GM21786 (cell line): Measurements from ENCODE around the gene ADAMTS16.

Source experiments
- ATAC-seq: cut with Tn5 transposase; IDR thresholded peaks from one replicate; pipeline ENCODE4 v1.9.1; 2021; ENCODE audit not compliant: unreplicated experiment

The ADAMTS16 gene

GRCh38 chr5:5341531-5342292 is 201.6 kb downstream of the ADAMTS16 start:
- ATAC-seq = no peak

- ATAC-seq = no peak
Measured at GRCh38 chr5:5342784-5343183, 202.7 kb downstream of the ADAMTS16 start.

GRCh38 chr5:5343568-5343967 is 203.4 kb downstream of the ADAMTS16 start:
- no peak for ATAC-seq

GRCh38 chr5:5344051-5344571 is 204.0 kb downstream of the ADAMTS16 start:
- no peak for ATAC-seq

DNA sequence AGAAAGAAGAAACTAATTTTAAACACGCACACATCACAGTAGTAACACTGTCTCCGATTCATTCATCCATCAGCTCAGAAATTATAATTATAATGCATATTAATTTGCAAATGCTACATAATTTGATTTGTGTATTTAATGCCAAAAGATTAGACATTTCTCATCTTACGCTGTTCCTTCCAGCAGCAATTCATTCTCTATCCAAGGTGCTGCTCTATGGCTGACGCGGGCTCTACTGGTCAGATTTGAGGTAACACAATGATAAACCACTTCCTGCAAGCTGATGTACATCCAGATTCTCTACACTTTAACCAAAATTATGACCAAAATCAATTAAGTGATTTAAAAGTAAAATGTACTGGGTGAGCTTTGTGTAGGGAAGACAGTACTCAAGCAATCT is 204.5 kb downstream of the ADAMTS16 start:
- ATAC-seq = no peak

DNA sequence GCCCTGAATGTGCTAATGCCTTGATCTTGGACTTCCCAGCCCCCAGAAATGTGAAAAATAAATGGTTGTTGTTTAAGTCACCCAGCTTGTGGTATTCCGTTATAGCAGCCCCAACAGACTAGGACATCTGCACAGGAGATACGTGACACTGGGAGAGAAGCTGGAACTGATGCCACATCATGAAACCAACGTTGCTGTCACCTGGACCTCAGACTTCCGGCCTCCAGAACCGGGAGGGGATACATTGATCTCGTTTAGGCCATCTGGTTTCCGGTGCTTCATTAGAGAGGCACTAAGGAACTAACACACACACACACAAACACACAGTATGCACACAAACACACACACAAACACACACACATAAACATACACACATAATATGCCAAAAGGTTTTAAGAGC is 207.3 kb downstream of the ADAMTS16 start:
- no peak for ATAC-seq

DNA sequence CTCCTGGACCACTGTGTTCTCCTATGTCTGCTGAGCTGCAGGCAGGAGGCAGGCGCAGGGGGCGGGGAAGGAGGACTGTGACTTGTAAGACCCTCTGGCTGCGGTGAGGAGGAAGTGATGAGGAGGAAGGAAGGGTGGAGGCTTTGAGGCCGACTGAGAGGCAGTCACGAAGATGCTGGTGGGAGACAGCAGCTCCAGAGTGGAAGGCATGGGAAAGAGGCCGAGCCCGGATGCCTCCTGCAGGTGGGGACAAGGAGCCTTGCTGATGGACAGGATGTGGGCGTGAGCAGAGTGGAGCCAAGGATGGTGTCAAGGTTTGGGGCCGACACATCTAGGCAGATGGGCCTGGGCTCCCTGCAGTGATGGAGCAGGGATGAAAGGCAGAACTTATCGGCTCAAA is 208.0 kb downstream of the ADAMTS16 start:
- no peak for ATAC-seq

- ATAC-seq = no peak
Measured at GRCh38 chr5:5348576-5348975, 208.4 kb downstream of the ADAMTS16 start.

- no peak for ATAC-seq
Measured at GRCh38 chr5:5350101-5350500, 210.0 kb downstream of the ADAMTS16 start.

DNA sequence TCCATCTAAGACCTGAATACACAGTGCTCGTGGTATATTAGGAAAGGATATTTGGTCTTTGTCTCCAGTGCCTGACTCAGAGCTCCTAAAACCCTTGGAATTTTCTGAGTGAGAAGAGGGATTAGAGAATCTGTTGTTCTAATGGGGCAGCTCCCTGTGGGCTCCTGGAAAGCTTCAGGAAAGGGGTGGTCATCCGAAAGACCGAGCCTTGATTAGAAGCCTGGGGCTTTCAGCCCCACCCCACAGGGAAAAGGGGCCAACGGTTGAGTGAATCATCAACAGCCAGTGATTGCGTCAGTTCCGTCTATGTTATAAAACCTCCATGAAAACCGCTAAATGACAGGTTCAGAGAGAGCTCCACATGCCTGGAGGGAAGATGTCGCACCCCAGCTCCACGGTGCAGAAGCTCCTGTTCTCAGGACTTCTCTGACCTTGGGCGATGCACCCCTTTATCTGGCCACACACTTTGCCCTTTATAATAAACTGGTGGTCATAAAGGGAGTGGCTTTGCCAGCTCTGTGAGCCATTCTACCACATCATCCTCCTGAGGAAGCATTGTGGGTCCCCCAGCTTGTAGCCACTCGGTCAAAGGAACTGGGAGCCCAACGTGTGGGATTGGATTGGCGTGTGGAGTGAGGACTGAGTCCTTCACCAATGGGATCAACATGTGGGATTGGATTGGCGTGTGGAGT is 211.3 kb downstream of the ADAMTS16 start:
- no peak for ATAC-seq

DNA sequence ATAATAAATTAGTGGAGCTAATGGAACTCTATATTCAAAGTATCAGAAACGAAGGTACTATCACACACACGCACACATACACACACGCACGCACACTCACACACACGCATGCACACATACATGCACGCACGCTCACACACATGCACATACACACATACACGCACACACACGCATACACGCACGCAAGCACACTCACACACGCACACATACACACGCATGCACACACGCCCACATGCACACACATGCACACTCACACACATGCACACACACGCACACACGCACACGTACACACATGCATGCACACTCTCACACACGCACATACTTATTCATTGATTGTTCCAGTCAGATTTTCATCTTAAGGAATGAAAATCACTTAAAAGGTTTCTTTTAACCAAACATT is 212.5 kb downstream of the ADAMTS16 start:
- no peak for ATAC-seq

DNA sequence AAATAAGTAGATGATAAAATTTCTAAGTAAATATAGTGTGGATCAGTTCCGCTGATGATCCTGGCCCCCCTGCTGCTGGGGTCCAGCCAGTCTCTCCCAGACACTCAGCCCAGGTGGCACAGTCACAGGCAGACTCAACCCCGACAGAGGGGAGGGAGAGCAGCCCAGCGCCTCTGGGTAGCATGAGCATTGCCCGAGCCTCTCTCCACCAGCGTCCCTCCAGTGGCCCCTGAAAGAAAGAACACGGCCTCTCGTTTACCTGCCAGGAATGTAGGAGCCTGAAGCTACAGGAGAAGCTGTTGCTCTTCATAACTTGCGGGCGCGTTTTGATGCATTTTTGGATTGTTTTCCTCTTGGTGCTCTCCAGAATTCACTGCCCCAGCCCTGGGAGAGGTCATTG is 213.6 kb downstream of the ADAMTS16 start:
- ATAC-seq = no peak

DNA sequence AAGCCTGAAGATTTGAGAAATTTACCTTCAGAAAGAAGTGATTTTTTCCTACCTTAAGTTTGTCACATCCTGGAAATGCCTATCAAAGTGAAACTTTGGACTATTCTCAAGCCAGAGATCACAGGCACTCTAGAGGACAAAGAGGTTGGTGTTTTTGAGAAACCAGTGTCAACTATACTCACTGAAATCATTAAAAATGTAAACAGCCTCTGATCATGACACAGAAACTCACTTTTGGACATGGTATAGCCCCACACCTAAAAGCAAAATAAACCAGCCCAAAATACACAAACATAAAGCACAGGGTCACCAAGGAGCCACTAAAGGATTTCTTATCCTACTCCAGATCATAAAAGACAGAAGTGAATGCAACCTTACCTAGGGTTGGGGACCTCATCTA is 216.6 kb downstream of the ADAMTS16 start:
- ATAC-seq = no peak

DNA sequence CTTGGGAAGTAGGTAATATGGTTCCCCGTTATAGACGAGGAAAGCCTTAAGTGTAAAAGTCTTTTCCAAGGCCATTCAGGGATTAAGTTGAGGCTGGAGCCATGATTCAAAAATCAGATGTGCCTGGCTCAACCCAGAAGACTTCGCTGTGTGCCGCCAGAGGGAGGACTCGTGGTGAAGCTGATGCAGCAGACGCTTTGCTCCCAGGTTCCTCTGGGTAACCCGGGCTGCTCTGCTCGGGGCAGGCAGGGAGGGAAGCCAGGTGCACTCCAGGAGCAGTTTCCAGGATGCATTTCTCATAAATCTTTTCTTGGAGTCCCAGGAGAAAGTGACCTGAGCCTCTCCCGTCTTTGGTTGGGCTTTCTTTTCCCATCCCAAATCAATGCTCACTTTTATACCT is 219.5 kb downstream of the ADAMTS16 start:
- ATAC-seq = no peak

DNA sequence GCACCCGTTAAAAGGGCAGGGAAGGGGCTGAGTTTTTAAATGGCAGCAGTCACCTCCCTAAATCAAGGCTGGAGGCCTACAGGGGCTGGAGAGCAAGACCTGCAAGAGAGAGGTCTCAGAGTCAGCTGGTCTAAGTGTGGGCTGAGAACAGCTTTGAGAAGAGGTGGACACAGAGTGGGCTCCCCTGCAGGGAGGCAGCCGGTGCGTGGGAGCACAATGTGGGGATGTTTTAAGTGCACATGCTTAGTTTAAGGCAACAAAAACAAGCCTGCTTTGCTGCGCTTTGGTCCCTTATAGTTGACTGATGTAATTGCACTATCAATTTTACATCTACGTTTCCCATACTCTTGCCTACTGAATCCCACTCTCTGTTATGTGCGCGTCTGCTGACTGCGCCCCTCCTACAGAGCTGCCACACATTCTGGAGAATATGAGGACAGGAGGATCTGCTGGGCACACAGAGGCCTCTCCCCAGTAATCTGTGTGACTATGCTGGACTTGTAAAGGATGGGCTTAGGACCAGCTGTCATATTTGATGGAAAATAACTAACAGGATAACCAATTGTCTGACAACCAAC is 220.3 kb downstream of the ADAMTS16 start:
- no peak for ATAC-seq

GRCh38 chr5:5360941-5361520 is 220.9 kb downstream of the ADAMTS16 start:
- no peak for ATAC-seq

GRCh38 chr5:5363045-5363444 is 222.9 kb downstream of the ADAMTS16 start:
- no peak for ATAC-seq

GRCh38 chr5:5364932-5365331 is 224.8 kb downstream of the ADAMTS16 start:
- ATAC-seq = peak; percentile 58

GRCh38 chr5:5367739-5368138 is 227.6 kb downstream of the ADAMTS16 start:
- ATAC-seq = no peak

GRCh38 chr5:5369051-5369605 is 229.0 kb downstream of the ADAMTS16 start:
- no peak for ATAC-seq
